Activated naive CD8-positive, alpha-beta T cell treated with anti-CD3 and anti-CD28 coated beads for 36 hours (primary cell): ENCODE results near the gene RHOB. TPM values are rescaled to one million over a fixed set of nuclear protein-coding genes. Genes with fewer than 3 reads are reported as not detected.

Experiments used
- DNase-seq: peaks from one replicate; pipeline ENCODE4 v3.0.0; 2021
- H3K27ac Mint-ChIP-seq: one replicate; pipeline ENCODE4 v1.8.0; 2022; ENCODE audit warnings: mild to moderate bottlenecking, moderate library complexity, mixed read lengths
- H3K27me3 Mint-ChIP-seq: one replicate; pipeline ENCODE4 v1.8.0; 2022; ENCODE audit warnings: mild to moderate bottlenecking, mixed read lengths
- H3K36me3 Mint-ChIP-seq: one replicate; pipeline ENCODE4 v1.8.0; 2021; ENCODE audit warnings: mild to moderate bottlenecking, mixed read lengths
- H3K4me1 Mint-ChIP-seq: one replicate; pipeline ENCODE4 v1.8.0; 2021; ENCODE audit warnings: mixed read lengths
- H3K4me3 Mint-ChIP-seq: one replicate; pipeline ENCODE4 v1.8.0; 2022; ENCODE audit warnings: mild to moderate bottlenecking, moderate library complexity, mixed read lengths
- H3K9me3 Mint-ChIP-seq: one replicate; pipeline ENCODE4 v1.8.0; 2022; ENCODE audit warnings: mixed read lengths
- total RNA-seq, 2 experiments: library from RNA; stranded (reverse); gene quantifications; one replicate each; pipeline ENCODE4 v1.2.3, GENCODE V29; 2021

RHOB gene
- total RNA-seq, 2 experiments from 2014 or later = 13.4 to 13.7 TPM

GRCh38 chr2:20468549-20469500 lies 22.0 kb downstream of the RHOB start:
- H3K27me3 Mint-ChIP-seq = no peaks in the 10 kb centered on the region
- no peak overlapping the region for H3K4me3 Mint-ChIP-seq
- no peaks in the 10 kb centered on the region for H3K9me3 Mint-ChIP-seq
- no peak overlapping the region for H3K27ac Mint-ChIP-seq
- no peaks in the 10 kb centered on the region for H3K36me3 Mint-ChIP-seq
- DNase-seq = no peak
- no peaks in the 10 kb centered on the region for H3K4me1 Mint-ChIP-seq

- H3K27ac Mint-ChIP-seq = no peak overlapping the region
- no peaks in the 10 kb centered on the region for H3K4me1 Mint-ChIP-seq
- no peaks in the 10 kb centered on the region for H3K27me3 Mint-ChIP-seq
- no peak for DNase-seq
- no peaks in the 10 kb centered on the region for H3K9me3 Mint-ChIP-seq
- no peaks in the 10 kb centered on the region for H3K36me3 Mint-ChIP-seq
- no peak overlapping the region for H3K4me3 Mint-ChIP-seq
Measured at GRCh38 chr2:20469595-20469994, 22.7 kb downstream of the RHOB start.

- H3K36me3 Mint-ChIP-seq = no peaks in the 10 kb centered on the region
- no peak for DNase-seq
- no peak overlapping the region for H3K4me3 Mint-ChIP-seq
- H3K9me3 Mint-ChIP-seq = no peaks in the 10 kb centered on the region
- no peak overlapping the region for H3K27ac Mint-ChIP-seq
- H3K4me1 Mint-ChIP-seq = no peaks in the 10 kb centered on the region
- no peaks in the 10 kb centered on the region for H3K27me3 Mint-ChIP-seq
Measured at GRCh38 chr2:20470211-20470610, 23.3 kb downstream of the RHOB start.

- H3K9me3 Mint-ChIP-seq = no peaks in the 10 kb centered on the region
- H3K27ac Mint-ChIP-seq = no peak overlapping the region
- no peaks in the 10 kb centered on the region for H3K4me1 Mint-ChIP-seq
- DNase-seq = no peak
- peaks cover 4% of the 10 kb centered on the region for H3K27me3 Mint-ChIP-seq
- no peaks in the 10 kb centered on the region for H3K36me3 Mint-ChIP-seq
- no peak overlapping the region for H3K4me3 Mint-ChIP-seq
Measured at GRCh38 chr2:20471148-20471547, 24.3 kb downstream of the RHOB start.

GRCh38 chr2:20471902-20472559 lies 25.2 kb downstream of the RHOB start:
- Mint-ChIP-seq H3K4me1 (no peaks in the 10 kb centered on the region), H3K27me3 (peaks cover 4% of the 10 kb centered on the region), H3K9me3 (no peaks in the 10 kb centered on the region), H3K4me3 (no peak overlapping the region), H3K36me3 (no peaks in the 10 kb centered on the region), H3K27ac (no peak overlapping the region)
- no peak for DNase-seq

GRCh38 chr2:20472569-20472968 lies 25.7 kb downstream of the RHOB start:
- Mint-ChIP-seq H3K9me3 (no peaks in the 10 kb centered on the region), H3K4me3 (no peak overlapping the region), H3K4me1 (no peaks in the 10 kb centered on the region), H3K27ac (no peak overlapping the region), H3K36me3 (no peaks in the 10 kb centered on the region), H3K27me3 (peaks cover 4% of the 10 kb centered on the region)
- DNase-seq = no peak

GRCh38 chr2:20473128-20473527 lies 26.3 kb downstream of the RHOB start:
- no peak for DNase-seq
- no peaks in the 10 kb centered on the region for H3K4me1 Mint-ChIP-seq
- H3K36me3 Mint-ChIP-seq = no peaks in the 10 kb centered on the region
- no peak overlapping the region for H3K4me3 Mint-ChIP-seq
- peaks cover 8% of the 10 kb centered on the region for H3K27me3 Mint-ChIP-seq
- H3K27ac Mint-ChIP-seq = no peak overlapping the region
- H3K9me3 Mint-ChIP-seq = peaks cover under 1% of the 10 kb centered on the region

- Mint-ChIP-seq H3K27me3 (peaks cover 8% of the 10 kb centered on the region), H3K4me3 (no peak overlapping the region), H3K9me3 (peaks cover 6% of the 10 kb centered on the region), H3K36me3 (peaks cover 2% of the 10 kb centered on the region), H3K4me1 (no peaks in the 10 kb centered on the region), H3K27ac (no peak overlapping the region)
- no peak for DNase-seq
Measured at GRCh38 chr2:20474757-20475566, 28.1 kb downstream of the RHOB start.

GRCh38 chr2:20475567-20475952 lies 28.7 kb downstream of the RHOB start:
- Mint-ChIP-seq H3K4me3 (no peak overlapping the region), H3K27ac (no peak overlapping the region), H3K4me1 (no peaks in the 10 kb centered on the region), H3K27me3 (peaks cover 8% of the 10 kb centered on the region), H3K9me3 (peaks cover 6% of the 10 kb centered on the region), H3K36me3 (peaks cover 2% of the 10 kb centered on the region)
- DNase-seq = no peak

GRCh38 chr2:20476481-20476880 lies 29.6 kb downstream of the RHOB start:
- peaks cover 8% of the 10 kb centered on the region for H3K27me3 Mint-ChIP-seq
- H3K9me3 Mint-ChIP-seq = peaks cover 6% of the 10 kb centered on the region
- no peak overlapping the region for H3K4me3 Mint-ChIP-seq
- H3K4me1 Mint-ChIP-seq = no peaks in the 10 kb centered on the region
- no peak for DNase-seq
- peaks cover 2% of the 10 kb centered on the region for H3K36me3 Mint-ChIP-seq
- H3K27ac Mint-ChIP-seq = no peak overlapping the region

GRCh38 chr2:20476950-20477349 lies 30.1 kb downstream of the RHOB start:
- peaks cover 8% of the 10 kb centered on the region for H3K27me3 Mint-ChIP-seq
- no peak for DNase-seq
- peaks cover 6% of the 10 kb centered on the region for H3K9me3 Mint-ChIP-seq
- H3K4me1 Mint-ChIP-seq = no peaks in the 10 kb centered on the region
- H3K27ac Mint-ChIP-seq = no peak overlapping the region
- no peak overlapping the region for H3K4me3 Mint-ChIP-seq
- H3K36me3 Mint-ChIP-seq = peaks cover 2% of the 10 kb centered on the region

GRCh38 chr2:20478961-20479360 lies 32.1 kb downstream of the RHOB start:
- no peak for DNase-seq

GRCh38 chr2:20479835-20480234 lies 33.0 kb downstream of the RHOB start:
- Mint-ChIP-seq H3K36me3 (peaks cover 2% of the 10 kb centered on the region), H3K27ac (no peak overlapping the region), H3K27me3 (peaks cover 8% of the 10 kb centered on the region), H3K4me1 (no peaks in the 10 kb centered on the region), H3K4me3 (no peak overlapping the region), H3K9me3 (peaks cover 6% of the 10 kb centered on the region)
- no peak for DNase-seq

More at GRCh38 chr2:20478961-20479360, 32.1 kb downstream of the RHOB start:
- Mint-ChIP-seq H3K27ac (no peak overlapping the region), H3K9me3 (peaks cover 6% of the 10 kb centered on the region), H3K27me3 (peaks cover 8% of the 10 kb centered on the region), H3K36me3 (peaks cover 2% of the 10 kb centered on the region), H3K4me3 (no peak overlapping the region), H3K4me1 (no peaks in the 10 kb centered on the region)

GRCh38 chr2:20480913-20481312 lies 34.0 kb downstream of the RHOB start:
- no peak overlapping the region for H3K4me3 Mint-ChIP-seq
- DNase-seq = no peak
- H3K4me1 Mint-ChIP-seq = no peaks in the 10 kb centered on the region
- H3K27me3 Mint-ChIP-seq = peaks cover 6% of the 10 kb centered on the region
- H3K9me3 Mint-ChIP-seq = peaks cover 6% of the 10 kb centered on the region
- no peak overlapping the region for H3K27ac Mint-ChIP-seq
- peaks cover 2% of the 10 kb centered on the region for H3K36me3 Mint-ChIP-seq
